ENCODE measurements around the gene SPRTN. TPM values are rescaled to one million over a fixed set of nuclear protein-coding genes. Genes with fewer than 3 reads are reported as not detected.
"Not testable (repeated sequence)": the region's sequence is repeated elsewhere in the genome, so short reads cannot be mapped to it uniquely, and the experiment has no call there.

Gene SPRTN
- total RNA-seq, 4 donors from 2014 or later: 11.9 to 23.7 (median 15.0) TPM

DNA sequence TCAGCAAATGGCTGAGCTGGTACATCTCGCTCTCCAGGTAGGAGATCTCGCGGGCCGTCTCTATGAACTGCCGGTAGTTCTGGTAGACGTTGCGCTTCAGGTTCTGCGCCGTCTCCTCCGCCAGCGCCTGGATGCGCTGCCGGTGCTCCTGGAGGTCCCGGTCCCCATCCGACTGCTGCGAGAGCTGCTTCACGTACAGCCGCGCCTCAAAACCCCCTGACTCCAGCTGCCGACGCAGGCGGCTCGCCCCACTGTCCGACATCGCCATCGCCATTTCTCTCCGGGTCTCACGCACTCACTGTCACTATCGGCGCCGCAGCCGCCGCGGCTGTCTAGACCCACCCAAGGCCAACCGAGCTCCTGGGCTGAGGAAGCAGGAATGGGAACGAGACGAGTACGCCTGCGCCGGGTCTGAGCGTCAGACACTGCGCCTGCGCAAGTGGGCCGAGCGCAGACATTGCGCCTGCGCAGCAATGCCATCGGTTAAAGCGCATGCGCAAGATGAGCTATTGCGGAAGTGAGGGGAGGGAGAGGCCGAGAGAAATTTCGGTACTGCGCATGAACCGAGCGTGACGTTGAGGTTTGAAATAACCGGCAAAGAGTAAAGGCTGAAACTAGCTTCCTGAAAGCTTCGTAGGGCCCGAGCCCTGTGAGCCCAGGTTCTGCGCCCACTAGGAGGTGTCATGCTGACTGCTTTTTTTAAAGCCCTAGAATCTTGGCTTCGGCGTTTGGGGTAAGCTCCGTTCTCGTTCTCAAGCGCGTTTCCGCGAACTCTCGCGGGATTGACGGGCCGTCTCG is 422 bp upstream of the SPRTN start, which contains the start of gene EXOC8:
EXOC8 (minus strand) TSS at position 381 of the 798 bp plus-strand sequence; CDS start at position 274, 107 bp downstream.
- peak; percentile 98 for DNase-seq (ENCODE audit: extremely low spot score)
- intact Hi-C loops (cut with DNase I): loop anchor here (5.0 kb wide), 1 partner anchor 95 kb away; the partner anchor contains the start of gene GNPAT
- Histone ChIP-seq H3K4me3 (peak within 1 kb of the TSS; percentile 58 to 94 (median 80)), H3K36me3 (peaks cover 0 to 21% (median 5%) of the 10 kb centered on the region in 4 donors), H3K4me1 (peaks cover 46 to 66% (median 61%) of the 10 kb centered on the region in 4 donors), H3K27ac (replicated peaks in 1 of 4) (peak within 1 kb of the TSS; percentile 90 to 97 (median 95)), H3K27me3 (no peaks in the 10 kb centered on the region), H3K9me3 (no peaks in the 10 kb centered on the region)
- TF ChIP-seq POLR2A (IDR thresholded peaks at IDR 0.05; ENCODE audit: low read depth) (peak; percentile 83), EP300 (IDR thresholded peaks at IDR 0.05) (no peak), POLR2AphosphoS5 (IDR thresholded peaks at IDR 0.05) (peak; percentile 98 to 99)
- WGBS: 0% methylated on average over 54 of the region's 74 CpGs

DNA sequence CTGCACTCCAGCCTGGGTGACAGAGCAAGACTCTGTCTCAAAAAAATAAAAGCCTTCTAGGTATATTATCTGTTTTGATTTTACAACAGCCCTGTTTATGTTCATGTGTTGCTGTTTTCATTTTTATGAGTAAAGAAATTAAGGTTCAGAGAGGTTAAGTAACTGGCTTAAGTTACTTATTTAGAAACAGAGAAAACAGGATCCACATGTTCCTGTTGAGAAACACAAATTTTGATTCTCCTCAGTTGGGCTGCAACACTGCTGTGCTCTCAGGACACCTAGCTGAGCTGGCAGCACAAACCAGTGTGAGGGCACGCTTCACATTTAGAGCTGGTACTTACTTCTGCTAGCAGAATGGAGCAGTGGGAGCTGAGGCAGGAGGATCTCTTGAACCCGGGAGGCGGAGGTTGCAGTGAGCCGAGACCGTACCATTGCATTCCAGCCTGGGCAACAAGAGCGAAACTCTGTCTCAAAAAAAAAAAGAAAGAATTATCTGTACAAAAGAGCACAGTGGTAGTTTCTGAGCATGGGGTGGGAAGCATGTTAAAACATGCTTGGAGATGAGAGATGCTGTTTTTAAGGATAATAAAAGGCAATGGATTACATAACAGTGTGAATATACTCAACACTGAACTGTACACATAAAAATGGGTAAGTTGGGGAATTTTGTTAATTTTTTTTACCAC is 2.4 kb downstream of the SPRTN start:
- WGBS: 98% methylated on average over 6 of the region's 6 CpGs
- H3K4me1 ChIP-seq: peaks cover 20 to 38% (median 33%) of the 10 kb centered on the region in 4 donors
- peaks cover 0 to 42% (median 12%) of the 10 kb centered on the region in 4 donors for H3K36me3 ChIP-seq
- H3K27ac ChIP-seq (replicated peaks in 1 of 4): no peak overlapping the region
- TF ChIP-seq EP300 (IDR thresholded peaks at IDR 0.05): no peak
- TF ChIP-seq, protein P1, sequence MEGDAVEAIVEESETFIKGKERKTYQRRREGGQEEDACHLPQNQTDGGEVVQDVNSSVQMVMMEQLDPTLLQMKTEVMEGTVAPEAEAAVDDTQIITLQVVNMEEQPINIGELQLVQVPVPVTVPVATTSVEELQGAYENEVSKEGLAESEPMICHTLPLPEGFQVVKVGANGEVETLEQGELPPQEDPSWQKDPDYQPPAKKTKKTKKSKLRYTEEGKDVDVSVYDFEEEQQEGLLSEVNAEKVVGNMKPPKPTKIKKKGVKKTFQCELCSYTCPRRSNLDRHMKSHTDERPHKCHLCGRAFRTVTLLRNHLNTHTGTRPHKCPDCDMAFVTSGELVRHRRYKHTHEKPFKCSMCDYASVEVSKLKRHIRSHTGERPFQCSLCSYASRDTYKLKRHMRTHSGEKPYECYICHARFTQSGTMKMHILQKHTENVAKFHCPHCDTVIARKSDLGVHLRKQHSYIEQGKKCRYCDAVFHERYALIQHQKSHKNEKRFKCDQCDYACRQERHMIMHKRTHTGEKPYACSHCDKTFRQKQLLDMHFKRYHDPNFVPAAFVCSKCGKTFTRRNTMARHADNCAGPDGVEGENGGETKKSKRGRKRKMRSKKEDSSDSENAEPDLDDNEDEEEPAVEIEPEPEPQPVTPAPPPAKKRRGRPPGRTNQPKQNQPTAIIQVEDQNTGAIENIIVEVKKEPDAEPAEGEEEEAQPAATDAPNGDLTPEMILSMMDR (IDR thresholded peaks at IDR 0.05): no peak
- TF ChIP-seq POLR2A (IDR thresholded peaks at IDR 0.05; ENCODE audit: low read depth): no peak
- H3K9me3 ChIP-seq: no peaks in the 10 kb centered on the region
- DNase-seq (ENCODE audit: extremely low spot score): no peak
- intact Hi-C loops (cut with DNase I): no loop called here
- H3K27me3 ChIP-seq: no peaks in the 10 kb centered on the region
- H3K4me3 ChIP-seq: no peak overlapping the region

DNA sequence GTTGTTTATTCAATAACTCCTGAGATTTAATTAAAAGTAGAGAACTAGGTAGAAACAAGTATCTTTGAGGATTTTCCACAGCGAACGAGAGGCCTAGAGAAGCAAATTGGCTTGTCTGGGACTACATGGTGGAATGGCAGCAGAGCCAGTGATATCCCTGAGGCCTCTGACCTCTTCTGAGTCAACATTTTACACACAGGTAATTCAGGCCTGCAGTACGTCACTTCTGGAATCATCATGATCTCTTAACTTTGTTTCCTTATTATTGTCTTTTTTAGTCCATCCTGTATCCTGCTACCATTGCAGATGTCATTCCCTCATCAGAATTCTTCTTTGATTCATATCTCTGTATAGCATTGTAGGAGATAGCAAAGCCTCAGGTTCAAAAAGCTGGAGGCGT is 9.9 kb downstream of the SPRTN start:
- H3K9me3 ChIP-seq: no peaks in the 10 kb centered on the region
- peaks cover 17 to 75% (median 56%) of the 10 kb centered on the region in 4 donors for H3K36me3 ChIP-seq
- no peak for TF ChIP-seq EP300 (IDR thresholded peaks at IDR 0.05)
- TF ChIP-seq, protein P1 (IDR thresholded peaks at IDR 0.05): no peak
- no peak for TF ChIP-seq POLR2AphosphoS5 (IDR thresholded peaks at IDR 0.05)
- no peak for TF ChIP-seq POLR2A (IDR thresholded peaks at IDR 0.05; ENCODE audit: low read depth)
- H3K27ac ChIP-seq (replicated peaks in 1 of 4): no peak overlapping the region
- no peaks in the 10 kb centered on the region for H3K4me1 ChIP-seq
- intact Hi-C loops (cut with DNase I): no loop called here
- WGBS: 94% methylated on average over 4 of the region's 4 CpGs
- no peak overlapping the region for H3K4me3 ChIP-seq
- no peaks in the 10 kb centered on the region for H3K27me3 ChIP-seq
- no peak for DNase-seq (ENCODE audit: extremely low spot score)

DNA sequence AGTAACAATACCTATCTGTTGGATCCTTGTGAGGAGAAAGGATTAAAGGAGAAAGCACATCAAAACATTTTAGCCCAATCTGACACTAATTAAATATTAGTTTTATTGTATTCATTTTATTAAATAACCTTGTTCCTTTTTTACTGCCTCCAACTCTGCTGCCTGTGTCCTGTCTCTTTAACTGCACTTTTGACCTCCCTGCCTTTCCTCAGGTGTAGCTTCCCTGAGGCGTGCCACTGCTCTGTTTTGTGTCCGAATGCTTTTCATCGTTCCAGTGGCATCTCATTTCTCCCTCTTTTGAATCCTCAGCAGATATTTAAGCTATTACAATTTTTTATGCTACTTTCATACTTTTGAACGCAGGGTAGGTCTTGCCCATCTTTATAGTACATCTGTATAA is 10.3 kb downstream of the SPRTN start:
- peaks cover 21 to 73% (median 56%) of the 10 kb centered on the region in 4 donors for H3K36me3 ChIP-seq

DNA sequence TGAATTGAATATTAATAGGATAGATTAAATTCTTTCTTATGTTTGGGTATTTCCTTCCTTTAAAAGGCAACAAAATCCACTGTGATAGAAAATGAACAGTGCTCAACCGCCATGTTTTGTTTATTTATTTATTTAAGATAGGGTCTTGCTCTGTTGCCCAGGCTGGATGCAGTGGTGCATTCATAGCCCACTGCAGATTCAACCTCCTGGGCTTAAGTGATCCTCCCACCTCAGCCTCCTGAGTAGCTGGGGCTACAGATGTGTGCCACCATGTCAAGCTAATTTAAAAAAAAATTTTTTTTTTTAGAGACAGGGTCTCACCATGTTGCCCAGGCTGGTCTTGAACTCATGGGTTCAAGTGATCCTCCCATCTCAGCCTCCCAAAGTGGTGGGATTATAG is 10.8 kb downstream of the SPRTN start:
- intact Hi-C loops (cut with DNase I); H3K27ac ChIP-seq (replicated peaks in 1 of 4); H3K9me3 ChIP-seq; H3K27me3 ChIP-seq; DNase-seq (ENCODE audit: extremely low spot score); H3K4me1 ChIP-seq; H3K4me3 ChIP-seq: not testable (repeated sequence)
- peaks cover 21 to 70% (median 55%) of the 10 kb centered on the region in 4 donors for H3K36me3 ChIP-seq
- WGBS: 93% methylated on average over 1 of the region's 1 CpG

More for the DNA sequence above, 10.3 kb downstream of the SPRTN start:
- no peaks in the 10 kb centered on the region for H3K9me3 ChIP-seq
- no peak for DNase-seq (ENCODE audit: extremely low spot score)
- TF ChIP-seq, protein P1 (IDR thresholded peaks at IDR 0.05): no peak
- TF ChIP-seq EP300 (IDR thresholded peaks at IDR 0.05): no peak
- TF ChIP-seq POLR2AphosphoS5 (IDR thresholded peaks at IDR 0.05): no peak
- no peak for TF ChIP-seq POLR2A (IDR thresholded peaks at IDR 0.05; ENCODE audit: low read depth)
- no peaks in the 10 kb centered on the region for H3K27me3 ChIP-seq
- H3K4me3 ChIP-seq: no peak overlapping the region
- 97% methylated on average over 4 of the region's 4 CpGs for WGBS
- H3K27ac ChIP-seq (replicated peaks in 1 of 4): no peak overlapping the region
- intact Hi-C loops (cut with DNase I): no loop called here
- H3K4me1 ChIP-seq: no peaks in the 10 kb centered on the region
